Parathyroid adenoma (tissue), 2 donors: Measurements from ENCODE around the gene MTCH2.

Experiments
- H2AFZ ChIP-seq: fragments of 300-600 bp; sonication (generic); one replicate; pipeline ENCODE4 v1.7.0; 2017; ENCODE audit warnings: antibody characterized with exemption, mild to moderate bottlenecking
- H3K27ac ChIP-seq: fragments of 300-600 bp; sonication (generic); one replicate; pipeline ENCODE4 v1.7.0; 2017
- H3K27me3 ChIP-seq: fragments of 300-600 bp; sonication (generic); one replicate; pipeline ENCODE4 v1.7.0; 2017; ENCODE audit warnings: low read length; ENCODE audit not compliant: control insufficient read depth, insufficient read depth
- H3K36me3 ChIP-seq: fragments of 300-600 bp; sonication (generic); one replicate; pipeline ENCODE4 v1.7.0; 2017; ENCODE audit warnings: low read length; ENCODE audit not compliant: control insufficient read depth, insufficient read depth
- H3K4me1 ChIP-seq: fragments of 300-600 bp; sonication (generic); one replicate; pipeline ENCODE4 v1.7.0; 2017; ENCODE audit warnings: control low read depth
- H3K4me2 ChIP-seq: fragments of 300-600 bp; sonication (generic); one replicate; pipeline ENCODE4 v1.7.0; 2017; ENCODE audit warnings: low read length
- H3K4me3 ChIP-seq: fragments of 300-600 bp; sonication (generic); one replicate; pipeline ENCODE4 v1.7.0; 2017; ENCODE audit warnings: low read depth, low read length
- H3K79me2 ChIP-seq: fragments of 300-600 bp; sonication (generic); one replicate; pipeline ENCODE4 v1.7.0; 2017; ENCODE audit warnings: control low read depth
- H3K9ac ChIP-seq: fragments of 300-600 bp; sonication (generic); one replicate; pipeline ENCODE4 v1.7.0; 2017; ENCODE audit warnings: mild to moderate bottlenecking
- H3K9me3 ChIP-seq: fragments of 300-600 bp; sonication (generic); one replicate; pipeline ENCODE4 v1.7.0; 2017; ENCODE audit warnings: low read length; ENCODE audit not compliant: control insufficient read depth
- TF ChIP-seq, protein P1 (sequence below): fragments of 300-600 bp; sonication (generic); IDR thresholded peaks from one replicate; pipeline ENCODE4 v1.7.0; 2017; ENCODE audit warnings: antibody characterized with exemption, mild to moderate bottlenecking
- donor health status: primary hyperparathyroidism.

The MTCH2 gene

DNA sequence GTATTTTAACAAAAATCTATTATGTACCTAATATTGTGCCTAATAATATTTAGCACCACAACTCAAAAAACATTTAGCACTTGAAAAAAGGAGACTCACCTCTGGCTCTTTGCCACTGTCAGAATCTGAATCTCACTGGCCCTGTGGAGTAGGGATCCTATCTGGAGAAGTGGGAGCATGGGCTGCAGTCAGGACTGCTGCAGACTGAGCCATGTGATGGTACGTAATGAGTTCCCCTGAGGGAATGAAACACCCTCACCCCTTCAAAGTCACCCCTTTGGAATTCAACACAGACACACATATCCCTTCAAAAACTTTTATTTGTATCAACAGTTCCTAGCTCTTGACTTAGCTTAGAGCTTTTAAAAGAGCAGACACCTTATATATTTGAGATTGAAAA is 70.5 kb downstream of the MTCH2 start:
- H3K36me3 ChIP-seq, result no peaks in the 10 kb centered on the region
- no peaks in the 10 kb centered on the region for H3K4me1 ChIP-seq

DNA sequence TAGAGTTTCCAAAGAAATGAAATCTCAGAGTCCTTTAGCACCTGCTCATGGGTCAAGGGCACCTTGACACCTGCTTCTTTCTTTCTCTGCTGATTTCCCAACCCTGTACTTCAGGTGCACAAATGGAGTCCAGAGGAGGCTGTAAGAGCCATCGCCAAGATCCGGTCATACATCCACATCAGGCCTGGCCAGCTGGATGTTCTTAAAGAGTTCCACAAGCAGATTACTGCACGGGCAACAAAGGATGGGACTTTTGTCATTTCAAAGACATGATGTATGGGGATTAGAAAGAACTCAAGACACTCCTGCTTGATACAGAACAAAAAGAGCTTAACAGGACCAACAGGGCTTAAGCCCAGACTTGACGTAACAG is 71.0 kb downstream of the MTCH2 start:
- no peak overlapping the region for H3K4me3 ChIP-seq
- no peaks in the 10 kb centered on the region for H3K36me3 ChIP-seq
- no peak overlapping the region for H3K9ac ChIP-seq
- H3K4me2 ChIP-seq, result no peak overlapping the region
- H2AFZ ChIP-seq, result no peak overlapping the region
- H3K4me1 ChIP-seq, result no peaks in the 10 kb centered on the region
- TF ChIP-seq, protein P1, sequence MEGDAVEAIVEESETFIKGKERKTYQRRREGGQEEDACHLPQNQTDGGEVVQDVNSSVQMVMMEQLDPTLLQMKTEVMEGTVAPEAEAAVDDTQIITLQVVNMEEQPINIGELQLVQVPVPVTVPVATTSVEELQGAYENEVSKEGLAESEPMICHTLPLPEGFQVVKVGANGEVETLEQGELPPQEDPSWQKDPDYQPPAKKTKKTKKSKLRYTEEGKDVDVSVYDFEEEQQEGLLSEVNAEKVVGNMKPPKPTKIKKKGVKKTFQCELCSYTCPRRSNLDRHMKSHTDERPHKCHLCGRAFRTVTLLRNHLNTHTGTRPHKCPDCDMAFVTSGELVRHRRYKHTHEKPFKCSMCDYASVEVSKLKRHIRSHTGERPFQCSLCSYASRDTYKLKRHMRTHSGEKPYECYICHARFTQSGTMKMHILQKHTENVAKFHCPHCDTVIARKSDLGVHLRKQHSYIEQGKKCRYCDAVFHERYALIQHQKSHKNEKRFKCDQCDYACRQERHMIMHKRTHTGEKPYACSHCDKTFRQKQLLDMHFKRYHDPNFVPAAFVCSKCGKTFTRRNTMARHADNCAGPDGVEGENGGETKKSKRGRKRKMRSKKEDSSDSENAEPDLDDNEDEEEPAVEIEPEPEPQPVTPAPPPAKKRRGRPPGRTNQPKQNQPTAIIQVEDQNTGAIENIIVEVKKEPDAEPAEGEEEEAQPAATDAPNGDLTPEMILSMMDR, result no peak
- H3K27ac ChIP-seq, result no peak overlapping the region
- H3K79me2 ChIP-seq, result no peaks in the 10 kb centered on the region
- no peaks in the 10 kb centered on the region for H3K9me3 ChIP-seq
- H3K27me3 ChIP-seq, result no peaks in the 10 kb centered on the region

More for the DNA sequence above, 70.5 kb downstream of the MTCH2 start:
- H3K4me3 ChIP-seq, result no peak overlapping the region
- H3K9me3 ChIP-seq, result no peaks in the 10 kb centered on the region
- no peaks in the 10 kb centered on the region for H3K79me2 ChIP-seq
- H2AFZ ChIP-seq, result no peak overlapping the region
- H3K27ac ChIP-seq, result no peak overlapping the region
- no peak overlapping the region for H3K9ac ChIP-seq
- TF ChIP-seq, protein P1, result no peak
- no peaks in the 10 kb centered on the region for H3K27me3 ChIP-seq
- no peak overlapping the region for H3K4me2 ChIP-seq

DNA sequence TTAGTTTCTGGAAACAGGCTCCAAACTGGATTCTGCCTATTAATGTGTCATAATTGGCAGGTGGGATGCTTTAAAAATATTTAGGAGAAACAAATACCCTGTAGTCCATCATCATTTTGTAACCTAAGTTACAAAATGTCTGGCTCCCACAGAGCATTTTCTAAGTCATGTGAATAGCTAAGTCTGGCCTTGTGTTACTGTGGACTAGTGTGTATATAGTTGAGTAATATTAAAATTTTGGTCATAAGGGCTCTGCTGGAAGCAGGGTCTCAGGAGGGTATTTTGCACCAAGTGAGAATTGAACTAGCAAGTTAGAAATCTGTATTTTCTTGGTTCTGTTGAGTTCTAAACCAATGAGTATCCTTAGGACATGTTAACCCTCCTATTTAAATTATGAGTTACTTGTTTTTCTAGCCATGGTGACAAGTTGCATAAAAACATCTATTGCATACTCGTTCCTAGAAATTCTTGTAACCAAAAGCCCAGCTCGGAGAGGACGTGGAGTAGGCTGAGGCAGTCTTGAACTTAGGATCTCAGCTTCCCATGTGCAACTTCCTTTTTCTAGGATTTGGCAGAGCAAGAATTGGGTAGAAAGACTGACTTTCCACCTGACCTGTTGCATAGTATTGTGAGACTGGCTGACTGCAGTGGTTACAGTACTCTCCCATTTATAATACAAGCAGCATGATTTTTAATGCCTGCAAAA is 71.6 kb downstream of the MTCH2 start:
- TF ChIP-seq, protein P1, result no peak
- H3K9ac ChIP-seq, result no peak overlapping the region
- no peaks in the 10 kb centered on the region for H3K36me3 ChIP-seq
- H3K27ac ChIP-seq, result no peak overlapping the region
- H2AFZ ChIP-seq, result no peak overlapping the region
- no peaks in the 10 kb centered on the region for H3K27me3 ChIP-seq
- H3K9me3 ChIP-seq, result no peaks in the 10 kb centered on the region
- no peak overlapping the region for H3K4me3 ChIP-seq
- H3K4me2 ChIP-seq, result no peak overlapping the region
- H3K4me1 ChIP-seq, result no peaks in the 10 kb centered on the region
- H3K79me2 ChIP-seq, result peaks cover 4% of the 10 kb centered on the region

DNA sequence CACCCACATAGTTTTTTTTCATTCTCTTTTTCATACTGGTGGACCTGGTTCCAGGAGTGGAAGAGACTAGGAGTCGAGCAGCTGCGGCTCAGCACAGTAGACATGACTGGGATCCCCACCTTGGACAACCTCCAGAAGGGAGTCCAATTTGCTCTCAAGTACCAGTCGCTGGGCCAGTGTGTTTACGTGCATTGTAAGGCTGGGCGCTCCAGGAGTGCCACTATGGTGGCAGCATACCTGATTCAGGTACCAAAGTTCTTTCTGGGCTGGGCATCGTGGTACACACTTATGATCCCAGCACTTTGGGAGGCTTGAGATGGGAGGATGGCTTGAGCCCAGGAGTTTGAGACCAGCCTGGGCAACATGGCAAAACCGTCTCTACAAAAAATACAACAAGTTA is 72.7 kb downstream of the MTCH2 start:
- H3K27me3 ChIP-seq, result no peaks in the 10 kb centered on the region
- no peaks in the 10 kb centered on the region for H3K36me3 ChIP-seq
- H3K9ac ChIP-seq, result no peak overlapping the region
- no peak overlapping the region for H3K4me2 ChIP-seq
- H3K27ac ChIP-seq, result no peak overlapping the region
- no peaks in the 10 kb centered on the region for H3K9me3 ChIP-seq
- peaks cover 6% of the 10 kb centered on the region for H3K79me2 ChIP-seq
- H2AFZ ChIP-seq, result no peak overlapping the region
- TF ChIP-seq, protein P1, result no peak
- no peak overlapping the region for H3K4me3 ChIP-seq
- H3K4me1 ChIP-seq, result no peaks in the 10 kb centered on the region
